Kidney epithelial cell (primary cell): ENCODE measurements around the gene KCNIP4. TPM values are rescaled to one million over a fixed set of nuclear protein-coding genes. Genes with fewer than 3 reads are reported as not detected.

Experiments
- DNase-seq: peaks from one replicate; pipeline ENCODE4 v3.0.0-alpha.2; 2010; ENCODE audit warnings: low read depth
- H3K27me3 ChIP-seq: 2 replicates; pipeline ENCODE4 v1.6.0; 2011; ENCODE audit warnings: low read length; ENCODE audit not compliant: control insufficient read depth, insufficient read depth
- H3K36me3 ChIP-seq: 2 replicates; pipeline ENCODE4 v1.5.1; 2011; ENCODE audit warnings: low read length; ENCODE audit not compliant: control insufficient read depth, insufficient read depth
- H3K4me3 ChIP-seq: 2 replicates; pipeline ENCODE4 v1.5.1; 2011; ENCODE audit warnings: low read depth, mild to moderate bottlenecking, control low read depth, low read length
- total RNA-seq: library from RNA; depleted of rRNA; stranded (reverse); fragments of >200 nt; gene quantifications from 2 replicates; pipeline ENCODE4 v1.2.3, GENCODE V29; 2015
- TF ChIP-seq, protein P1 (sequence below): IDR thresholded peaks from 2 replicates; pipeline ENCODE4 v1.5.1; 2011; ENCODE audit warnings: mild to moderate bottlenecking, moderate library complexity, low read length, control low read depth, inconsistent platforms; ENCODE audit not compliant: insufficient read depth, poor library complexity, severe bottlenecking

Gene KCNIP4
- total RNA-seq, 1 donor from 2014 or later: 5.5 TPM

DNA sequence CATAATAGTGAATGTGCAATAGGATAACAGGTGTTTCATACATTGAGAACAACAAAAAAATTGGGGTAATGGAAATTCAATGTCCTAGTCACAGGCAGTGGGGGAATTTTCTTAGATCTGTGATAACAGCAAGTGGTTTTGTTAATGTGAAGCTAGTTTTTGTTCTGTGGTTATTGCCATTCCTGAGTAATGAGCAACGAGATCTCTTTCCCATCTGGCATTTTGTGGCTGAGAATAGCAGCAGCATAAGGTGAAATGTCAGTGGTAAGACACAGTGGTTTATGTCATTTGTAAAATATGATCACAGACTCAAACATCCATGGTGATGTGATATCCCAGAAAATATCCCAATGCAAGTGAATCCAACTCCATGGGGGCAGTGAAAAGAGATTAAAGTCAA lies 497.5 kb downstream of the KCNIP4 start:
- TF ChIP-seq, protein P1, sequence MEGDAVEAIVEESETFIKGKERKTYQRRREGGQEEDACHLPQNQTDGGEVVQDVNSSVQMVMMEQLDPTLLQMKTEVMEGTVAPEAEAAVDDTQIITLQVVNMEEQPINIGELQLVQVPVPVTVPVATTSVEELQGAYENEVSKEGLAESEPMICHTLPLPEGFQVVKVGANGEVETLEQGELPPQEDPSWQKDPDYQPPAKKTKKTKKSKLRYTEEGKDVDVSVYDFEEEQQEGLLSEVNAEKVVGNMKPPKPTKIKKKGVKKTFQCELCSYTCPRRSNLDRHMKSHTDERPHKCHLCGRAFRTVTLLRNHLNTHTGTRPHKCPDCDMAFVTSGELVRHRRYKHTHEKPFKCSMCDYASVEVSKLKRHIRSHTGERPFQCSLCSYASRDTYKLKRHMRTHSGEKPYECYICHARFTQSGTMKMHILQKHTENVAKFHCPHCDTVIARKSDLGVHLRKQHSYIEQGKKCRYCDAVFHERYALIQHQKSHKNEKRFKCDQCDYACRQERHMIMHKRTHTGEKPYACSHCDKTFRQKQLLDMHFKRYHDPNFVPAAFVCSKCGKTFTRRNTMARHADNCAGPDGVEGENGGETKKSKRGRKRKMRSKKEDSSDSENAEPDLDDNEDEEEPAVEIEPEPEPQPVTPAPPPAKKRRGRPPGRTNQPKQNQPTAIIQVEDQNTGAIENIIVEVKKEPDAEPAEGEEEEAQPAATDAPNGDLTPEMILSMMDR: no peak
- Histone ChIP-seq H3K36me3 (no peaks in the 10 kb centered on the region), H3K27me3 (no peaks in the 10 kb centered on the region), H3K4me3 (no peak overlapping the region)
- peak; percentile 93 for DNase-seq

DNA sequence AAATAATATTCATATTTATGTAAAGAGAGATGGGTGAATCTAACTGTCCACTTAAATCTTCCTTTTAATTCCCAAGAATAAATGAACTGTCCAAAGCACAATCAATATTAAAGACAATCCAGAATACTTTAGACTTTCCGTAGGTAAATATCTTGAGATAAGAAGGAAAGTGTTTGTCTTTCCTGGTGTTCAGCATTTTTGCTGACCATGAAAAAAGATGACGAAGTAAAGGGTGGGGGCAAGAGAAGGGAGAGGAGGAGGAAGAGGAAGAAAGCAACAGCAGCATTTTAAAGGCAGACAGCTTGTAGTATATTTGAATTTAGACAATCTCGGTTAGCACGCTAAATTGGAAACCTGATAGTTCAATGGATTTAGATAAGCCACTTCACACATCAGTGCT lies 498.2 kb downstream of the KCNIP4 start:
- no peak overlapping the region for H3K4me3 ChIP-seq
- no peak for DNase-seq
- TF ChIP-seq, protein P1: no peak
- H3K36me3 ChIP-seq: no peaks in the 10 kb centered on the region
- no peaks in the 10 kb centered on the region for H3K27me3 ChIP-seq

DNA sequence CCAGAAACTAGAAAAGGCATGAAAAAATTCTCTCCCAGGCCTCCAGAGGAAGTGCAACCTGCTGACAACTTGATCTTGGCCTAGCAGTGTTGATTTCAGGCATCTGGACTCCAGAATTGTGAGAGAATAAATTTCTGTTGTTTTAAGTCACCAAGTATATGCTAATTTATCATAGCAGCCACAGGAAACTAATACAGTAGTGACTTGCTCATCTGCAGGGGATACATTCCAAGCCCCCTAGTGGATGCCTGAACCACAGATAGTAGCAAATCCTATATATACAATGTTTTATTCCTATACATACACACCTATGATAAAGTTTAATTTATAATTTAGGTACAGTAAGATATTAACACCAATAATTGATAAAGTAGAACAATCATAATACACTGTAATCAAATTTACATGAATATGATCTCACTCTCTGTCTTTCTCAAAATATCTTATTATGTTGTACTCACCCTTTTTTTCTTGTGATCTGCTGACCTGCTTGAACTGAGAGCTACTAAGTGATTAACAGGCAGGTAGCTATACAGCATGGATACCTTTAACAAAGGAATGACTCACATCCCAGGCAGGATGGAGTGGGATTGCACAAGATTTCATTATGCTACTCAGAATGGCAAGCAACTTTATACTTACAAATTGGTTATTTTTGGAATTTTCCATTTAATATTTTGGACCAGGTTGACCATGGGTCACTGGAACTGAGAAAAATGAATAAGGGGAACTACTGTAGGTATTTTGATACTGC lies 501.1 kb downstream of the KCNIP4 start:
- Histone ChIP-seq H3K27me3 (no peaks in the 10 kb centered on the region), H3K4me3 (no peak overlapping the region), H3K36me3 (no peaks in the 10 kb centered on the region)
- TF ChIP-seq, protein P1: no peak
- peak; percentile 73 for DNase-seq

DNA sequence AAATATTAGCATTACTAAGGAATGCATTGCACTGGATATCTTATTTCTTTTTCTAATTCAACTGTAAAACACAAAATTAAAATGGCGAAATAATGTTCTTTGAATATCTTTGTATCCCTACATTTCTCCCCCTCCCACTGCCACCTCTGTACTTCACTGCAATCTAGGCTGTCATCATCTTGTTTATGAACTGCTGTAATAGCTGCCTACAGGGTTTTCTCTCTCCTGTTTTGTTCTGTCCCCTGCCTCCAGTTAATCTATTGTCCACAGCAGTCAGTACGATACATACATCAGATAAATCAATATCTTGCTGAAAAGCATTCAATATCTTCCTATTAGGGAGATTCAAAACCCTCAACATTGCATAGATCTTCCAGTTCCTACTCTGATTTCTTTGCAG lies 528.4 kb downstream of the KCNIP4 start:
- TF ChIP-seq, protein P1: no peak
- no peak overlapping the region for H3K4me3 ChIP-seq
- no peaks in the 10 kb centered on the region for H3K36me3 ChIP-seq
- H3K27me3 ChIP-seq: no peaks in the 10 kb centered on the region
- no peak for DNase-seq

DNA sequence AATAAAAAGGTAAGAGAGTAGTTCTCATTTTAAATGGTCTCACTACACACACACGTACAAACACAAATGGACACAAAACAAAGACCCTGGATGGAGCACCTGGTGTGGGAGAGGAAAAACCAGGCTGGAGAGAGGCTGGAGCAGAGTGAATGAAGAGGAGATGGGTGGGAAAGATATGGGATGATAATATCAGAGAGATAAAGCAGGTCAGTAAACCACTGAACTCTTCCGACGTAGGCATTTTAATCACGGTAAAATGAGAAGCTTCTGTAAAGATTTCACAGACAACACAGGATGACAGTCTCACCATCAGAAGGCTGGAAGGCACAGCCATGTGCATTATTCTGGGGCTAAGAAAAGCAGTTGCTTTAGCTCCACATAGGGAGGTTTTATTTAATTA lies 532.8 kb downstream of the KCNIP4 start:
- Histone ChIP-seq H3K27me3 (no peaks in the 10 kb centered on the region), H3K36me3 (no peaks in the 10 kb centered on the region), H3K4me3 (no peak overlapping the region)
- TF ChIP-seq, protein P1: no peak
- DNase-seq: no peak
